Measurements from ENCODE around the gene PPP1R1C.

DNA sequence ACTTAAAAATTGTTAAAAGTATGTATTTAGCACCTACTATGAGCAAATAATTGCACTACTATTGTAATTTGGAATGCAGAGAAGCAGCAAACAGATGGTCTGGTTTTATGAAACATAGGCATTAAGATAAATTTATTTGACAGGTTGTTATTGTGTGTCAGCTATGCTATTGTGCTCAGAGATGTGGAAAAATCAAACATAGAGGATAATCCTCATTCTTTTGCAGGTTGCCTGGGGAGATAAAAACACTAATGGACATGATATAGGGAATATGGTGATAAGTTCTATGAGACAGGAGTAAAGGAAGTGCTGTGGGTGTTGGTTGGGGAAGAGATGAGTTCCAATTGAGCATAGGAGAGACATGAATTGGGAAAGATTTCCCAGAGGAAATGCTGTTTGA, 71.3 kb downstream of the PPP1R1C start:
- TF ChIP-seq, protein P1, sequence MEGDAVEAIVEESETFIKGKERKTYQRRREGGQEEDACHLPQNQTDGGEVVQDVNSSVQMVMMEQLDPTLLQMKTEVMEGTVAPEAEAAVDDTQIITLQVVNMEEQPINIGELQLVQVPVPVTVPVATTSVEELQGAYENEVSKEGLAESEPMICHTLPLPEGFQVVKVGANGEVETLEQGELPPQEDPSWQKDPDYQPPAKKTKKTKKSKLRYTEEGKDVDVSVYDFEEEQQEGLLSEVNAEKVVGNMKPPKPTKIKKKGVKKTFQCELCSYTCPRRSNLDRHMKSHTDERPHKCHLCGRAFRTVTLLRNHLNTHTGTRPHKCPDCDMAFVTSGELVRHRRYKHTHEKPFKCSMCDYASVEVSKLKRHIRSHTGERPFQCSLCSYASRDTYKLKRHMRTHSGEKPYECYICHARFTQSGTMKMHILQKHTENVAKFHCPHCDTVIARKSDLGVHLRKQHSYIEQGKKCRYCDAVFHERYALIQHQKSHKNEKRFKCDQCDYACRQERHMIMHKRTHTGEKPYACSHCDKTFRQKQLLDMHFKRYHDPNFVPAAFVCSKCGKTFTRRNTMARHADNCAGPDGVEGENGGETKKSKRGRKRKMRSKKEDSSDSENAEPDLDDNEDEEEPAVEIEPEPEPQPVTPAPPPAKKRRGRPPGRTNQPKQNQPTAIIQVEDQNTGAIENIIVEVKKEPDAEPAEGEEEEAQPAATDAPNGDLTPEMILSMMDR (IDR thresholded peaks at IDR 0.05): no peak
- no peak for TF ChIP-seq POLR2A (IDR thresholded peaks at IDR 0.05)
